SK-N-SH (cell line): ENCODE measurements around the gene PLCG2. TPM values are rescaled to one million over a fixed set of nuclear protein-coding genes. Genes with fewer than 3 reads are reported as not detected.

Source experiments
- CTCF ChIA-PET: fragments of 300-600, 350-600 bp; formaldehyde crosslinking; extraction: SDS; loops from one replicate; lab custom pipeline; 2021; lab: Yijun Ruan, JAX
- POLR2A ChIA-PET: fragments of 350-600 bp; sonication (Branson Sonifier 250); formaldehyde crosslinking; extraction: SDS; loops from one replicate; lab custom pipeline; 2020; ENCODE audit warnings: antibody characterized with exemption, inconsistent platforms; lab: Yijun Ruan, JAX
- DNase-seq: peaks from one replicate; pipeline ENCODE4 v3.0.0; 2012
- H2AFZ ChIP-seq: fragments of 200-600 bp; sonication (generic); 2 replicates; pipeline ENCODE4 v1.8.1; 2016; ENCODE audit warnings: antibody characterized with exemption, mild to moderate bottlenecking, low read depth
- H3F3A ChIP-seq: fragments of 200-600 bp; sonication (generic); replicated peaks from 2 replicates; pipeline ENCODE3; 2016; ENCODE audit warnings: antibody characterized with exemption, mild to moderate bottlenecking; ENCODE audit not compliant: insufficient read depth
- H3K27ac ChIP-seq, 2 experiments: fragments of 200-500 bp in 1 of 2; fragments of 200-600 bp in 1 of 2; sonication (Bioruptor generic) in 1 of 2; sonication (generic), shearing (Covaris generic) in 1 of 2; 2 replicates each; pipeline versions ENCODE4 v1.5.1 to v1.6.1; 2014 to 2016; ENCODE audit warnings: low read depth in 2 of 2, inconsistent platforms in 1 of 2, low read length in 1 of 2, mild to moderate bottlenecking in 1 of 2, mixed read lengths in 1 of 2
- H3K27me3 ChIP-seq: fragments of 200-600 bp; sonication (generic), shearing (Covaris generic); 2 replicates; pipeline ENCODE4 v1.6.1; 2016; ENCODE audit warnings: mixed run types; ENCODE audit not compliant: insufficient read depth
- H3K36me3 ChIP-seq, 2 experiments: fragments of 200-500 bp in 1 of 2; fragments of 200-600 bp in 1 of 2; sonication (Bioruptor generic) in 1 of 2; sonication (generic) in 1 of 2; replicated peaks in 1 of 2; 2 replicates each; pipeline versions ENCODE3 to v1.5.1; 2014 to 2016; ENCODE audit warnings: low read length in 1 of 2, mild to moderate bottlenecking in 1 of 2; ENCODE audit not compliant: insufficient read depth in 2 of 2, control insufficient read depth in 1 of 2
- H3K4me1 ChIP-seq, 2 experiments: fragments of 200-500 bp in 1 of 2; fragments of 200-600 bp in 1 of 2; sonication (Bioruptor generic) in 1 of 2; sonication (generic), shearing (Covaris generic) in 1 of 2; 2 replicates each; pipeline versions ENCODE4 v1.5.1 to v1.6.1; 2014 to 2016; ENCODE audit warnings: low read depth in 1 of 2, low read length in 1 of 2, mixed run types in 1 of 2; ENCODE audit not compliant: insufficient read depth in 2 of 2, control insufficient read depth in 1 of 2
- H3K4me2 ChIP-seq: fragments of 200-600 bp; sonication (generic), shearing (Covaris generic); 2 replicates; pipeline ENCODE4 v1.6.1; 2017; ENCODE audit warnings: mixed run types
- H3K4me3 ChIP-seq, 2 experiments: fragments of 200-500 bp in 1 of 2; fragments of 200-600 bp in 1 of 2; sonication (Bioruptor generic) in 1 of 2; sonication (generic), shearing (Covaris generic) in 1 of 2; 2 replicates each; pipeline versions ENCODE4 v1.5.1 to v1.8.1; 2014 to 2016; ENCODE audit warnings: low read depth in 2 of 2, inconsistent platforms in 1 of 2, low read length in 1 of 2, mild to moderate bottlenecking in 1 of 2, mixed read lengths in 1 of 2, moderate library complexity in 1 of 2
- H3K79me2 ChIP-seq: fragments of 200-600 bp; sonication (generic); 2 replicates; pipeline ENCODE4 v1.8.1; 2017; ENCODE audit warnings: mild to moderate bottlenecking; ENCODE audit not compliant: insufficient read depth
- H3K9ac ChIP-seq: fragments of 200-600 bp; sonication (generic); 2 replicates; pipeline ENCODE4 v1.6.1; 2017; ENCODE audit warnings: mixed run types
- H3K9me2 ChIP-seq: fragments of 200-600 bp; sonication (generic); 2 replicates; pipeline ENCODE4 v1.6.1; 2017; ENCODE audit warnings: mixed run types
- H3K9me3 ChIP-seq: fragments of 200-600 bp; sonication (generic); 2 replicates; pipeline ENCODE4 v1.6.1; 2017; ENCODE audit warnings: mixed run types, mild to moderate bottlenecking, moderate library complexity
- H4K20me1 ChIP-seq: fragments of 200-600 bp; sonication (generic); 2 replicates; pipeline ENCODE4 v1.6.1; 2017; ENCODE audit warnings: mild to moderate bottlenecking, mixed run types; ENCODE audit not compliant: insufficient read depth
- CTCF ChIP-seq: fragments of 200-600 bp; sonication (generic); IDR thresholded peaks from 2 replicates; pipeline ENCODE4 v1.6.1; 2017; ENCODE audit warnings: antibody characterized with exemption, mild to moderate bottlenecking, moderate library complexity
- ELF1 ChIP-seq: IDR thresholded peaks from 2 replicates; pipeline ENCODE4 v1.4.0; 2012
- EP300 ChIP-seq, 2 experiments: IDR thresholded peaks; 2 replicates each; pipeline versions ENCODE4 v1.4.0 to v1.6.1; 2012; ENCODE audit warnings: borderline replicate concordance in 1 of 2, low read depth in 1 of 2, low read length in 1 of 2
- FOSL2 ChIP-seq: IDR thresholded peaks from 2 replicates; pipeline ENCODE4 v1.4.0; 2012; ENCODE audit warnings: low read depth, mild to moderate bottlenecking, moderate library complexity, borderline replicate concordance
- FOXJ3 ChIP-seq: sonication (generic); formaldehyde crosslinking; IDR thresholded peaks from 2 replicates; pipeline ENCODE4 v1.5.1; 2020; ENCODE audit warnings: mild to moderate bottlenecking, missing genetic modification reagents
- FOXM1 ChIP-seq: IDR thresholded peaks from 2 replicates; pipeline ENCODE4 v1.4.0; 2012; ENCODE audit warnings: low read depth, mild to moderate bottlenecking
- GABPA ChIP-seq: IDR thresholded peaks from 2 replicates; pipeline ENCODE4 v1.4.0; 2012; ENCODE audit warnings: low read depth, mild to moderate bottlenecking
- MEF2A ChIP-seq: IDR thresholded peaks from 2 replicates; pipeline ENCODE4 v1.4.0; 2012; ENCODE audit warnings: low read depth, borderline replicate concordance
- NFIC ChIP-seq: IDR thresholded peaks from 2 replicates; pipeline ENCODE4 v1.4.0; 2012; ENCODE audit warnings: borderline replicate concordance
- NRF1 ChIP-seq: IDR thresholded peaks from 2 replicates; pipeline ENCODE4 v1.6.1; 2012; ENCODE audit warnings: low read depth, mild to moderate bottlenecking, low read length
- PBX3 ChIP-seq: IDR thresholded peaks from 2 replicates; pipeline ENCODE4; 2012
- REST ChIP-seq: IDR thresholded peaks from 2 replicates; pipeline ENCODE4 v1.6.1; 2012; ENCODE audit warnings: mild to moderate bottlenecking, low read depth, low read length, moderate library complexity
- RFX5 ChIP-seq: IDR thresholded peaks from 2 replicates; pipeline ENCODE4 v1.6.1; 2012; ENCODE audit warnings: mild to moderate bottlenecking, improper control_type of control experiment, low read length
- SIN3A ChIP-seq: IDR thresholded peaks from 2 replicates; pipeline ENCODE4 v1.6.1; 2012; ENCODE audit warnings: low read depth, mild to moderate bottlenecking, low read length, moderate library complexity, borderline replicate concordance
- USF2 ChIP-seq: fragments of 150-350 bp; IDR thresholded peaks from 2 replicates; pipeline ENCODE4 v1.6.1; 2017; ENCODE audit warnings: antibody characterized with exemption, low read length, low read depth, borderline replicate concordance
- YY1 ChIP-seq: IDR thresholded peaks from 2 replicates; pipeline ENCODE4 v1.4.0; 2012; ENCODE audit warnings: low read depth, mild to moderate bottlenecking
- WGBS: methylation state at CpG from one replicate; pipeline ENCODE4 v1.1.6; 2017; ENCODE audit warnings: low lambda C conversion rate; 5-methylcytosine and 5-hydroxymethylcytosine counted together
- polyA plus RNA-seq, 3 experiments: library from polyadenylated mRNA; depleted of rRNA; stranded (reverse); fragments of >200 nt; gene quantifications; 2 replicates each; pipeline ENCODE4 v1.2.3, GENCODE V29; 2012

PLCG2 gene
- polyA plus RNA-seq, 1 of the 3 experiments (the other 2 are of a cell fraction): 0.23 TPM

GRCh38 chr16:81942007-81942601, 163.0 kb downstream of the PLCG2 start:
- Histone ChIP-seq H3K4me3 (no peak overlapping the region), H3K9me3 (no peaks in the 10 kb centered on the region), H3K27ac (no peak overlapping the region), H3K4me2 (no peak overlapping the region), H4K20me1 (no peaks in the 10 kb centered on the region), H3K27me3 (no peaks in the 10 kb centered on the region), H3K9ac (no peak overlapping the region), H3K79me2 (no peaks in the 10 kb centered on the region), H3K9me2 (no peaks in the 10 kb centered on the region), H3K36me3 (no peaks in the 10 kb centered on the region), H3F3A (no peaks in the 10 kb centered on the region), H3K4me1 (no peaks in the 10 kb centered on the region), H2AFZ (no peak overlapping the region)
- TF ChIP-seq FOSL2: no peak
- no peak for TF ChIP-seq EP300 (IDR thresholded peaks at IDR 0.05; ENCODE audit: borderline replicate concordance in 1 of 2, low read depth in 1 of 2, low read length in 1 of 2)
- no peak for TF ChIP-seq RFX5
- no peak for TF ChIP-seq YY1
- TF ChIP-seq GABPA: no peak
- TF ChIP-seq USF2: no peak
- TF ChIP-seq CTCF: no peak
- TF ChIP-seq NFIC: no peak
- no peak for TF ChIP-seq PBX3
- no peak for TF ChIP-seq SIN3A
- no peak for TF ChIP-seq REST
- TF ChIP-seq FOXJ3 (CRISPR knock-in tag): no peak
- TF ChIP-seq ELF1: no peak
- TF ChIP-seq NRF1: no peak
- no peak for TF ChIP-seq FOXM1
- TF ChIP-seq MEF2A: no peak
- ChIA-PET CTCF (interaction anchor here (0.8 to 4.2 kb wide), 6 partner anchors 14 to 514 kb away, joined by 3 to 44 read pairs (median 4); no protein-coding TSS in a partner anchor), POLR2A (no interaction called here)
- WGBS: 45% methylated on average over 7 of the region's 7 CpGs
- DNase-seq: no peak
